Mucosa of rectum (tissue), 2 donors: ENCODE results near the gene PAH.

Experiments used
- H3K27ac ChIP-seq, 2 donors: one replicate each; pipeline ENCODE4 v1.7.0; 2013; ENCODE audit warnings: inconsistent platforms in 2 of 2, low read depth in 2 of 2, low read length in 2 of 2
- H3K27me3 ChIP-seq, 2 donors: one replicate each; pipeline ENCODE4 v1.7.0; 2013; ENCODE audit warnings: low read length in 2 of 2; ENCODE audit not compliant: control insufficient read depth in 2 of 2, insufficient read depth in 2 of 2
- H3K36me3 ChIP-seq, 2 donors: one replicate each; pipeline ENCODE4 v1.7.0; 2013; ENCODE audit warnings: low read length in 2 of 2; ENCODE audit not compliant: control insufficient read depth in 2 of 2, insufficient read depth in 2 of 2
- H3K4me1 ChIP-seq, 2 donors: one replicate each; pipeline ENCODE4 v1.7.0; 2013; ENCODE audit warnings: low read length in 2 of 2, mild to moderate bottlenecking in 1 of 2; ENCODE audit not compliant: control insufficient read depth in 2 of 2, insufficient read depth in 2 of 2
- H3K4me3 ChIP-seq, 2 donors: one replicate each; pipeline ENCODE4 v1.7.0; 2013; ENCODE audit warnings: low read length in 2 of 2
- H3K9ac ChIP-seq, 2 donors: one replicate each; pipeline ENCODE4 v1.7.0; 2013; ENCODE audit warnings: low read length in 2 of 2, low read depth in 1 of 2, mild to moderate bottlenecking in 1 of 2
- H3K9me3 ChIP-seq, 2 donors: one replicate each; pipeline ENCODE4 v1.7.0; 2013; ENCODE audit warnings: low read length in 2 of 2; ENCODE audit not compliant: control insufficient read depth in 2 of 2
- donor health status: healthy.
- donor health status: Normal muscosa, but diverticular disease.

PAH gene

DNA sequence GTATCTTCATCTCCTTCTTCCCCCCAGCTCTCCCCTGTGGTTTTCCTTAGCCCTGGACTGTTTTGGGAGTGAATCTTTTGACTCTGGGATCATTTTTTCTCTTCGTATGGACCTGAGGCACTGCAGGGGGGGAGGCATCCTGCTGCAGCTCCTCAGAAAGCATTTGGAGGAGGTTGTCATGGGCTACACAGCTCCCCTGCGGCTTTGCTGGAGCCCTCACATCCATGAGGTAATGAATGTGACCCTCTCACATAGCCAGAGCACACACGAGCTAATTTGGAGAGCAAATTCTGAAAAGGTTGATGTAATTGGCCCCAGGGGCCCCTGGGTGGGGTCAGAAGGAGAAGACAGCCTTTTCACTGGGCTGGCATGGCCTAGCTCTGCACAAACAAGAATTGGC is 110.9 kb downstream of the PAH start:
- no peaks in the 10 kb centered on the region for H3K36me3 ChIP-seq
- no peaks in the 10 kb centered on the region for H3K4me1 ChIP-seq
- H3K9ac ChIP-seq, result no peak overlapping the region
- H3K4me3 ChIP-seq, result no peak overlapping the region
- peaks cover 0 to 2% of the 10 kb centered on the region in 2 donors for H3K9me3 ChIP-seq
- H3K27me3 ChIP-seq, result no peaks in the 10 kb centered on the region
- no peak overlapping the region for H3K27ac ChIP-seq

DNA sequence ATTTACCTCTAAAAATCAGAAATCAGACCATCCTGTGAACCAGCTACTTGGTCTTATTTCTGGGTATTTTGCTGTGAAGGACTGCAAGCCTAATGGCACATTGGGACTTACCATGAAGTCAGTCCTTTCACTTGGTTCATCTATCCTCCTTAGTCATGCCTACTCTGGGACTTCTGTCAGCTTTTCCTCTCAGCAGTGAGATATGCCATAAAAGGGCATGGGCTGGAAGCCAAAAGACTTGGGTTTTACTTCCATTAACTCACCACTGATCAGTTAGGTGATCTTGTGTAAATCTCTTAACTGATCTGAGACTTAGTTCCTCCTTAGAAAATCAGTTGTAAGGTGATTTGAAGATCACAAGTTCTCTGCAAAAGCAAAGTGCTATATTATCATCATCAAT is 116.5 kb downstream of the PAH start:
- H3K27me3 ChIP-seq, result no peaks in the 10 kb centered on the region
- H3K36me3 ChIP-seq, result no peaks in the 10 kb centered on the region
- no peak overlapping the region for H3K9ac ChIP-seq
- H3K9me3 ChIP-seq, result peaks cover 0 to 2% of the 10 kb centered on the region in 2 donors
- H3K4me1 ChIP-seq, result no peaks in the 10 kb centered on the region
- H3K27ac ChIP-seq, result no peak overlapping the region
- H3K4me3 ChIP-seq, result no peak overlapping the region

DNA sequence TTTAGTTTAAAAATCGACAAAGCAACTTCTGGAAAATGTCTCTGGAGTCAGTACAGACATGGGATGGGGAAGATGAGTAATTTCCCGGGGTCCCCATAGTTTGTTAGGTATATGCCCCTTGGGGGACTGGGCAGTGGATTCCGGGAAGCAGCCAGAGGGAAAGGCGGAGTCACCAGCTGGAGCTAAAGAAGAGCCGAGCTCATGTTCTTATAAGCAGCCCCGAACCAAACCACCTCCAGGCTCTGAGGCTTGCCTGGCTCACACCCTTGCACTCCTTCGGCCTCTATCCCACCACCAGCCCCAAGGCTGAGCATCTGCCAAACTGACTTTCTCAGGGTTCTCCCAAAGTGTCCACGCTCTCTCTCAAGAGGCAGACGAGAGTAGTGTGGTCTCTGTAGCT is 117.8 kb downstream of the PAH start:
- no peak overlapping the region for H3K9ac ChIP-seq
- H3K4me3 ChIP-seq, result no peak overlapping the region
- peaks cover 0 to 2% of the 10 kb centered on the region in 2 donors for H3K9me3 ChIP-seq
- H3K4me1 ChIP-seq, result no peaks in the 10 kb centered on the region
- no peaks in the 10 kb centered on the region for H3K27me3 ChIP-seq
- no peak overlapping the region for H3K27ac ChIP-seq
- no peaks in the 10 kb centered on the region for H3K36me3 ChIP-seq

DNA sequence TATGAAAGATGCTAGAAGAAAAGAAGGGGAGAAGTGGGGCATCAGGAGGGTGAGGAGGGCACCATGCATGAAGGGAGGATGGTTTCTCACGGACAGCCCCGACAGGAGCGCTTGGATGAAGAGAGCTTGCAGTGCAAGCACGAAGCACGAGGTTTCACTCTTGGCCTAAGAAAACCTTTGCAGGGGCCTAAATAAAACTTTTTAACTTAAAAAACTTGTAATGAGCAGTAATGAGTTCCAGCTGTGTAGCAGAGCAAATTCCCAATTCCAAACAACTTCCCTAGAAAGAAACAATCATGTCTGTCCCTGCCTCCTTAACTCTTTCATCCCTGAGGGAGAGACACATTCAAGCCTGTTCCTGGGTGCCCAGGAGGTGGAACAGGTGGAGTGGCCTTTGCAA is 119.5 kb downstream of the PAH start:
- Histone ChIP-seq H3K27ac (no peak overlapping the region), H3K36me3 (no peaks in the 10 kb centered on the region), H3K9me3 (no peaks in the 10 kb centered on the region), H3K9ac (no peak overlapping the region), H3K27me3 (no peaks in the 10 kb centered on the region), H3K4me3 (no peak overlapping the region), H3K4me1 (no peaks in the 10 kb centered on the region)

DNA sequence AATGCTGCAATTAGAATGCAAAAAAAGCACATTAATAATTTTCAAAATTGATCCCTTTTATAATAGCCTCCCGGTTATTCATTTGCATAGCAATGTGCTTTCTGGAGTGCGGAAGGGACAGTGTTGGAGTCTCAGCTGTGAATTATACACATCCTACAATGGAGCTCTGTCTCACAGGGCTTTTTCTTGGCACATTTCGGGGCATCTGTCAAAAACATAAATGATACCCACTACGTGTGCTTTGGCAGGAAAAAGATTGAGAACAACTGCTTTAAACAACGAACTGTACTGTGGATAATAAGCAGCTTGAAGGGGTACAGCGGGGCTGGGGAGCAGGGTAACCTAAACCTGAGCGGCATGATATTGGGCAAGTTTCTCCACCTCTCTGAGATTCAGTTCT is 123.1 kb downstream of the PAH start:
- Histone ChIP-seq H3K36me3 (no peaks in the 10 kb centered on the region), H3K27me3 (no peaks in the 10 kb centered on the region), H3K27ac (no peak overlapping the region), H3K9me3 (no peaks in the 10 kb centered on the region), H3K4me1 (no peaks in the 10 kb centered on the region), H3K9ac (no peak overlapping the region), H3K4me3 (no peak overlapping the region)
